Liver (tissue), 9 donors: Measurements from ENCODE around the gene TMEM53. TPM values are rescaled to one million over a fixed set of nuclear protein-coding genes. Genes with fewer than 3 reads are reported as not detected.

ENCODE experiments used
- DNase-seq: peaks from one replicate; pipeline ENCODE4 v3.0.0-alpha.2; 2017; ENCODE audit warnings: low spot score
- H3K27ac ChIP-seq, 2 donors: one replicate each; pipeline ENCODE4 v1.7.0; 2013; ENCODE audit warnings: inconsistent platforms in 2 of 2, low read length in 2 of 2, control low read depth in 1 of 2, low read depth in 1 of 2, mild to moderate bottlenecking in 1 of 2
- H3K27me3 ChIP-seq, 4 donors: one replicate each; pipeline versions ENCODE4 v1.6.1 to v1.7.0; 2013; ENCODE audit warnings: low read length in 3 of 4, inconsistent platforms in 1 of 4, mild to moderate bottlenecking in 1 of 4, moderate library complexity in 1 of 4; ENCODE audit not compliant: control insufficient read depth in 4 of 4, insufficient read depth in 4 of 4
- H3K36me3 ChIP-seq, 4 donors: one replicate each; pipeline versions ENCODE4 v1.6.1 to v1.7.0; 2013; ENCODE audit warnings: low read length in 3 of 4, mild to moderate bottlenecking in 3 of 4, low read depth in 1 of 4, moderate library complexity in 1 of 4; ENCODE audit not compliant: control insufficient read depth in 4 of 4, insufficient read depth in 3 of 4
- H3K4me1 ChIP-seq, 4 donors: one replicate each; pipeline versions ENCODE4 v1.6.1 to v1.7.0; 2013; ENCODE audit warnings: low read length in 3 of 4, mild to moderate bottlenecking in 3 of 4, moderate library complexity in 1 of 4; ENCODE audit not compliant: control insufficient read depth in 4 of 4, insufficient read depth in 4 of 4
- H3K4me3 ChIP-seq, 3 donors: one replicate each; pipeline versions ENCODE4 v1.6.1 to v1.7.0; 2013; ENCODE audit warnings: low read length in 3 of 3, control low read depth in 1 of 3, low read depth in 1 of 3, mild to moderate bottlenecking in 1 of 3
- H3K9ac ChIP-seq, 2 donors: one replicate each; pipeline ENCODE4 v1.7.0; 2013; ENCODE audit warnings: low read length in 2 of 2, mild to moderate bottlenecking in 2 of 2, moderate library complexity in 2 of 2, control low read depth in 1 of 2, low read depth in 1 of 2
- H3K9me3 ChIP-seq, 4 donors: one replicate each; pipeline versions ENCODE4 v1.6.1 to v1.7.0; 2013; ENCODE audit warnings: low read length in 3 of 4; ENCODE audit not compliant: control insufficient read depth in 4 of 4
- ATF3 ChIP-seq: IDR thresholded peaks from 2 replicates; pipeline ENCODE4 v1.6.1; 2016; ENCODE audit warnings: antibody characterized with exemption
- EGR1 ChIP-seq, 2 donors: IDR thresholded peaks; 2 replicates each; pipeline ENCODE4 v1.6.1; 2016 to 2018; ENCODE audit warnings: antibody characterized with exemption in 2 of 2, low read depth in 2 of 2
- FOXA1 ChIP-seq: IDR thresholded peaks from 2 replicates; pipeline ENCODE4 v1.6.1; 2016; ENCODE audit warnings: antibody characterized with exemption
- FOXA2 ChIP-seq: IDR thresholded peaks from 2 replicates; pipeline ENCODE4 v1.6.1; 2016; ENCODE audit warnings: antibody characterized with exemption
- GABPA ChIP-seq, 2 donors: IDR thresholded peaks in 1 of 2; conservative IDR thresholded peaks in 1 of 2; 2 replicates each; pipeline ENCODE4 v1.6.1; 2016; ENCODE audit warnings: antibody characterized with exemption in 2 of 2, mild to moderate bottlenecking in 1 of 2, moderate library complexity in 1 of 2
- HNF4A ChIP-seq, 2 donors: conservative IDR thresholded peaks; 2 replicates each; pipeline ENCODE4 v1.6.1; 2016; ENCODE audit warnings: antibody characterized with exemption in 2 of 2, mild to moderate bottlenecking in 2 of 2
- HNF4G ChIP-seq: IDR thresholded peaks from 2 replicates; pipeline ENCODE4 v1.6.1; 2016; ENCODE audit warnings: antibody characterized with exemption
- JUND ChIP-seq, 2 donors: IDR thresholded peaks; 2 replicates each; pipeline ENCODE4 v1.6.1; 2016; ENCODE audit warnings: antibody characterized with exemption in 2 of 2
- MAX ChIP-seq: IDR thresholded peaks from 2 replicates; pipeline ENCODE4 v1.6.1; 2016; ENCODE audit warnings: antibody characterized with exemption
- NR2F2 ChIP-seq: IDR thresholded peaks from 2 replicates; pipeline ENCODE4 v1.6.1; 2016; ENCODE audit warnings: antibody characterized with exemption
- RAD21 ChIP-seq, 2 donors: IDR thresholded peaks; 2 replicates each; pipeline ENCODE4 v1.6.1; 2016; ENCODE audit warnings: antibody characterized with exemption in 2 of 2, mild to moderate bottlenecking in 2 of 2
- SP1 ChIP-seq: IDR thresholded peaks from 2 replicates; pipeline ENCODE4 v1.6.1; 2018; ENCODE audit warnings: antibody characterized with exemption, mild to moderate bottlenecking
- TAF1 ChIP-seq: conservative IDR thresholded peaks from 2 replicates; pipeline ENCODE4 v1.6.1; 2016; ENCODE audit warnings: antibody characterized with exemption, mild to moderate bottlenecking
- YY1 ChIP-seq: IDR thresholded peaks from 2 replicates; pipeline ENCODE4 v1.6.1; 2016; ENCODE audit warnings: antibody characterized with exemption, mild to moderate bottlenecking
- WGBS: extraction: QIAGEN DNeasy Blood & Tissue Kit; methylation state at CpG from one replicate; pipeline ENCODE4 v1.1.7; 2013; 5-methylcytosine and 5-hydroxymethylcytosine counted together
- polyA plus RNA-seq, 2 donors: library from polyadenylated mRNA; stranded (reverse) in 1 of 2; unstranded in 1 of 2; fragments of 200-250 nt in 1 of 2; fragments of >200 nt in 1 of 2; fragmentation: Nextera tagmentation in 1 of 2; extraction: Ambion mirVana in 1 of 2; gene quantifications; one replicate each; pipeline versions ENCODE4 v1.2.1 to v1.2.3, GENCODE V29; 2013 to 2015
- total RNA-seq, 2 donors: library from RNA; depleted of rRNA; stranded (reverse); fragments of >200 nt; gene quantifications; one replicate each; pipeline ENCODE4 v1.2.3, GENCODE V29; 2014
- TF ChIP-seq, protein P1 (sequence below): fragments of 150-350 bp; IDR thresholded peaks from 2 replicates; pipeline ENCODE4 v1.5.1; 2017; ENCODE audit warnings: improper control_type of control experiment, low read depth, low read length; ENCODE audit not compliant: missing input control
- TF ChIP-seq, protein P2 (sequence below): IDR thresholded peaks from 2 replicates; pipeline ENCODE4 v1.6.1; 2016; ENCODE audit warnings: antibody characterized with exemption
- TF ChIP-seq, protein P3 (sequence below): IDR thresholded peaks from 2 replicates; pipeline ENCODE4 v1.6.1; 2016; ENCODE audit warnings: antibody characterized with exemption, mild to moderate bottlenecking
- donor health status: healthy.
- donor health status: healthy.
- donor health status: healthy.
- donor health status: healthy.
- donor health status: healthy.

Gene TMEM53
- total and polyA plus RNA-seq, 4 donors: 9.9 to 89.2 (median 29.4) TPM

DNA sequence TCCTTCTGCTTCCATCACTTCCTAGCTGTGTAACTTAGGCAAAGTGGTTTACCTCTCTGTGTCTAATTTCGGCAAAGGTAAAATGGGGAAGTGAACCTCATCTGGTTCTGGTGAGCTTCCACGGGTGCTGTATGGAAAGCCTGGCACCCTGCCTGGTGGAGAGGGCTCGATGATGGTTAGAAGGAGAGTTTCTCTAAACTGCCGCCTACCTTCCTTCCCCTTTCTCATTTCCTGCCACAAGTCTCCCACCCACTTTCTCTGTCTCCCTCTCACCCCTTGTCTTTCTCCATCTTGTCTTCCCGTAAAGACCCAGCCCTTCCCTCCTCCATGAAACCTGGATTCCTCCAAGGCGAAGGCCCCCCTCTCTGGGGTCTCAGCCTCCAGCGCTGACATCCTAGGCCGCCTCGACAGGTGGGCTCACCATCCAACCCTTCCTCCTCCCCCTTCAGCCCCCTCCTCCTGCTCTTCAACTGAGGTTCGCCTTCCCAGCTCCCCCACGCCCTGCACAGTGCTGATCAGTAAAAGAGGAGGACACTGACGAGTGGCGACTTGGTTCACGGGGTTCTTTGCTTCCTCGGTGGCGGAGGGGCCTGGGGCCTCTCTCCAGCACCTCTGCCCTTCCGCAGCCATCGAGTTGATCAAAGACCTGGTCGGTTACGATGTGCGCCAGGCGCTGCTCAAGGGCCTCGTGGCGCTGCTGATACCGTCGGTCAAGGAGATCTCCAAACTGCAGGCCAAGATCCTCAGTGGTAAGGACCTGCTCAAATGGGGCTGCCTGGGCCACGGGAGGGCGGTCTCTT, 49.4 kb upstream of the TMEM53 start:
- Histone ChIP-seq H3K27ac (no peak overlapping the region), H3K4me1 (no peaks in the 10 kb centered on the region), H3K9me3 (no peaks in the 10 kb centered on the region), H3K4me3 (no peak overlapping the region), H3K27me3 (no peaks in the 10 kb centered on the region), H3K9ac (no peak overlapping the region), H3K36me3 (no peaks in the 10 kb centered on the region)
- WGBS: 86% methylated on average over 28 of the region's 28 CpGs
- TF ChIP-seq, protein P1, sequence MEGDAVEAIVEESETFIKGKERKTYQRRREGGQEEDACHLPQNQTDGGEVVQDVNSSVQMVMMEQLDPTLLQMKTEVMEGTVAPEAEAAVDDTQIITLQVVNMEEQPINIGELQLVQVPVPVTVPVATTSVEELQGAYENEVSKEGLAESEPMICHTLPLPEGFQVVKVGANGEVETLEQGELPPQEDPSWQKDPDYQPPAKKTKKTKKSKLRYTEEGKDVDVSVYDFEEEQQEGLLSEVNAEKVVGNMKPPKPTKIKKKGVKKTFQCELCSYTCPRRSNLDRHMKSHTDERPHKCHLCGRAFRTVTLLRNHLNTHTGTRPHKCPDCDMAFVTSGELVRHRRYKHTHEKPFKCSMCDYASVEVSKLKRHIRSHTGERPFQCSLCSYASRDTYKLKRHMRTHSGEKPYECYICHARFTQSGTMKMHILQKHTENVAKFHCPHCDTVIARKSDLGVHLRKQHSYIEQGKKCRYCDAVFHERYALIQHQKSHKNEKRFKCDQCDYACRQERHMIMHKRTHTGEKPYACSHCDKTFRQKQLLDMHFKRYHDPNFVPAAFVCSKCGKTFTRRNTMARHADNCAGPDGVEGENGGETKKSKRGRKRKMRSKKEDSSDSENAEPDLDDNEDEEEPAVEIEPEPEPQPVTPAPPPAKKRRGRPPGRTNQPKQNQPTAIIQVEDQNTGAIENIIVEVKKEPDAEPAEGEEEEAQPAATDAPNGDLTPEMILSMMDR: no peak
- TF ChIP-seq ATF3 (no peak), NR2F2 (no peak), YY1 (no peak), FOXA1 (no peak), SP1 (no peak), GABPA (IDR thresholded peaks at IDR 0.05 in 1 of 2, conservative IDR thresholded peaks at IDR 0.05 in 1 of 2) (no peak), FOXA2 (no peak), HNF4G (no peak), TAF1 (no peak), RAD21 (IDR thresholded peaks at IDR 0.05) (no peak), HNF4A (conservative IDR thresholded peaks at IDR 0.05) (no peak), MAX (no peak), EGR1 (IDR thresholded peaks at IDR 0.05; ENCODE audit: low read depth in 2 of 2) (no peak), JUND (IDR thresholded peaks at IDR 0.05) (no peak)
- TF ChIP-seq, protein P2, sequence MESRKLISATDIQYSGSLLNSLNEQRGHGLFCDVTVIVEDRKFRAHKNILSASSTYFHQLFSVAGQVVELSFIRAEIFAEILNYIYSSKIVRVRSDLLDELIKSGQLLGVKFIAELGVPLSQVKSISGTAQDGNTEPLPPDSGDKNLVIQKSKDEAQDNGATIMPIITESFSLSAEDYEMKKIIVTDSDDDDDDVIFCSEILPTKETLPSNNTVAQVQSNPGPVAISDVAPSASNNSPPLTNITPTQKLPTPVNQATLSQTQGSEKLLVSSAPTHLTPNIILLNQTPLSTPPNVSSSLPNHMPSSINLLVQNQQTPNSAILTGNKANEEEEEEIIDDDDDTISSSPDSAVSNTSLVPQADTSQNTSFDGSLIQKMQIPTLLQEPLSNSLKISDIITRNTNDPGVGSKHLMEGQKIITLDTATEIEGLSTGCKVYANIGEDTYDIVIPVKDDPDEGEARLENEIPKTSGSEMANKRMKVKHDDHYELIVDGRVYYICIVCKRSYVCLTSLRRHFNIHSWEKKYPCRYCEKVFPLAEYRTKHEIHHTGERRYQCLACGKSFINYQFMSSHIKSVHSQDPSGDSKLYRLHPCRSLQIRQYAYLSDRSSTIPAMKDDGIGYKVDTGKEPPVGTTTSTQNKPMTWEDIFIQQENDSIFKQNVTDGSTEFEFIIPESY: no peak
- TF ChIP-seq, protein P3, sequence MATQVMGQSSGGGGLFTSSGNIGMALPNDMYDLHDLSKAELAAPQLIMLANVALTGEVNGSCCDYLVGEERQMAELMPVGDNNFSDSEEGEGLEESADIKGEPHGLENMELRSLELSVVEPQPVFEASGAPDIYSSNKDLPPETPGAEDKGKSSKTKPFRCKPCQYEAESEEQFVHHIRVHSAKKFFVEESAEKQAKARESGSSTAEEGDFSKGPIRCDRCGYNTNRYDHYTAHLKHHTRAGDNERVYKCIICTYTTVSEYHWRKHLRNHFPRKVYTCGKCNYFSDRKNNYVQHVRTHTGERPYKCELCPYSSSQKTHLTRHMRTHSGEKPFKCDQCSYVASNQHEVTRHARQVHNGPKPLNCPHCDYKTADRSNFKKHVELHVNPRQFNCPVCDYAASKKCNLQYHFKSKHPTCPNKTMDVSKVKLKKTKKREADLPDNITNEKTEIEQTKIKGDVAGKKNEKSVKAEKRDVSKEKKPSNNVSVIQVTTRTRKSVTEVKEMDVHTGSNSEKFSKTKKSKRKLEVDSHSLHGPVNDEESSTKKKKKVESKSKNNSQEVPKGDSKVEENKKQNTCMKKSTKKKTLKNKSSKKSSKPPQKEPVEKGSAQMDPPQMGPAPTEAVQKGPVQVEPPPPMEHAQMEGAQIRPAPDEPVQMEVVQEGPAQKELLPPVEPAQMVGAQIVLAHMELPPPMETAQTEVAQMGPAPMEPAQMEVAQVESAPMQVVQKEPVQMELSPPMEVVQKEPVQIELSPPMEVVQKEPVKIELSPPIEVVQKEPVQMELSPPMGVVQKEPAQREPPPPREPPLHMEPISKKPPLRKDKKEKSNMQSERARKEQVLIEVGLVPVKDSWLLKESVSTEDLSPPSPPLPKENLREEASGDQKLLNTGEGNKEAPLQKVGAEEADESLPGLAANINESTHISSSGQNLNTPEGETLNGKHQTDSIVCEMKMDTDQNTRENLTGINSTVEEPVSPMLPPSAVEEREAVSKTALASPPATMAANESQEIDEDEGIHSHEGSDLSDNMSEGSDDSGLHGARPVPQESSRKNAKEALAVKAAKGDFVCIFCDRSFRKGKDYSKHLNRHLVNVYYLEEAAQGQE: no peak
- DNase-seq: no peak
